Measurements from ENCODE around the gene TPSG1.
"Not testable (repeated sequence)": the region's sequence is repeated elsewhere in the genome, so short reads cannot be mapped to it uniquely, and the experiment has no call there.

Gene TPSG1

DNA sequence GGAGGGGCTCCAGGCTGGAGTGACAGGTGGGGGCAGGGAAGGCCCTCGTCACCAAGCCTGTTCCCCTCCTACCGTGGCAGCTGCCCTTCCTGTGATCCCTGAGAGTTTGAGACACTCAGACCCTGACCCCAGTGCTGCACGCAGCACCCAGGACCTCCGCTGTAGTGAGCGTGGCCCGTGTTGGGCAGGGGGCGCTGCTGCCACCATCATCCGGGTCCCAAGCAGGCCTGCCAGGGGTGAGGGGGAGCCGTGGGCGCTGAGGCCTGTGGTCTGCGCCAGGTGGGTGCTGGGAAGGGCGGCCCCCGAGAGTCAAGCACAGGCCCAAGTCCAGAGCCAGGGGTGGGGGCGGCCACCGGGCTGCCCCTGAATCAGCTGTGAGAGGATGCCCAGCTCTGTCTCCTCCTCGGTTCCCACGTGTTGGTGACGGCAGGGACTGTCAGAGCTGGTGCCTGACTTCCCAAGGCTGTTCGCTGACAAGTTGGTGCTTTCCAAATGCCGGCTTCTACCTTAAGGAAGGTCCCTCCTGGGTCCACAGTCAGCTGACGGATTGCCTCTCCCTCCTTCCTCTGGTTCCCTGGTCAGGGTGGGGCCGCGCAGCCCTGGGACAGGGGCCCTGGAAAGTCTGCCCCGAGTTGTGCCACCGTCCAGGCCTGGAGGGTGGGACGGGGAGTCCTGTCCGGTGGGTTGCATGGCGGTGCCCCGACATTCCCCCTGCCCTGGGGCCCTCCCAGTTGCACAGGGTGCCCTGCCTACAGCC, 31.1 kb downstream of the TPSG1 start:
- no peaks in the 10 kb centered on the region for H3K9me3 ChIP-seq (ENCODE audit: insufficient read depth, low read length)
- peaks cover 9% of the 10 kb centered on the region for H3K36me3 ChIP-seq (ENCODE audit: insufficient read depth, insufficient read length, low read length)
- no peak overlapping the region for H3K4me3 ChIP-seq (ENCODE audit: insufficient read length, low read depth)
- DNase-seq (ENCODE audit: low read depth, low spot score): no peak
- no peaks in the 10 kb centered on the region for H3K27me3 ChIP-seq (ENCODE audit: insufficient read depth, insufficient read length)
- H3K4me1 ChIP-seq (ENCODE audit: insufficient read depth, insufficient read length): peaks cover 28% of the 10 kb centered on the region
- TF ChIP-seq SUZ12 (IDR thresholded peaks at IDR 0.05; ENCODE audit: extremely low read depth, insufficient read depth, insufficient read length) (no peak), YY1 (IDR thresholded peaks at IDR 0.05; ENCODE audit: insufficient read depth, insufficient read length) (no peak)
- H3K9ac ChIP-seq (ENCODE audit: insufficient read length, low read depth): no peak overlapping the region

DNA sequence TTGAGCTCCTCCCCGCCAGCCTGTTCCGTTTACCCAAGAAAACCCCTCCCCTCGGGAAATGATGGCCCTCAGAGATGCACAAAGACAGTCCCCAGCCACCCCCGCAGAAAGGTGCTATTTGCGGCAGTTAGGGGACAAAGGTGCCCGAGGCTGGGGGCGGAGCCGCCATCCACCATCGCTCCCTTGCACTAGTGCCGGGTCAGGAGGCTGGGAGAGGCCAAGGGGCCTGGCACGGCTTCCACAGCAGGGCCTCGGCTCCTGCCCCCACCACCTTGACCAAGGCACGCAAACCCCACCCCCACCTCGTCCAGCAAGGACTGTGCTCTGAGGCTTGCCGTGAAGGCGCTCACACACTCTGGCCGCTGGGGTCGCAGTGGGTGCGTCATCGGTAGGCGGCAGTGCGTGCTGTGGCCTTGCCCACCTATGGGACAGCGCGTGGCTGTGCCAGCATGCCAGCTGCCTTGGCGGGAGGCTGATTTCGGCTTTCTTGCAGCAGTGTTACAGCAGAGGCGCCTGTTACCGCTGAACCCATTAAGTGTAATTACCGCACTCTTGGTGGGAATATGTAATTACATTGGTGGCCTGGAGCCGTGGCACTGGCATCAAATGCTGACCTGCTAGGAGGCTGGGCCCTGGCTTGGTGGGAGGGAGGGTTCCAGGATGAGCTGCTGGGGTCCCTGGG, 31.8 kb downstream of the TPSG1 start:
- no peak for TF ChIP-seq SUZ12 (IDR thresholded peaks at IDR 0.05; ENCODE audit: extremely low read depth, insufficient read depth, insufficient read length)
- no peak for TF ChIP-seq ZNF274 (IDR thresholded peaks at IDR 0.05; ENCODE audit: low read depth, low read length)
- no peak for TF ChIP-seq YY1 (IDR thresholded peaks at IDR 0.05; ENCODE audit: insufficient read depth, insufficient read length)
- no peak for DNase-seq (ENCODE audit: low read depth, low spot score)
- Histone ChIP-seq H3K4me1 (ENCODE audit: insufficient read depth, insufficient read length) (peaks cover 28% of the 10 kb centered on the region), H3K36me3 (ENCODE audit: insufficient read depth, insufficient read length, low read length) (peaks cover 5% of the 10 kb centered on the region), H3K4me3 (ENCODE audit: insufficient read length, low read depth) (no peak overlapping the region), H3K9me3 (ENCODE audit: insufficient read depth, low read length) (no peaks in the 10 kb centered on the region), H3K9ac (ENCODE audit: insufficient read length, low read depth) (peak overlapping the region; percentile 21), H3K27me3 (ENCODE audit: insufficient read depth, insufficient read length) (no peaks in the 10 kb centered on the region)

- Histone ChIP-seq H3K9me3 (ENCODE audit: insufficient read depth, low read length) (no peaks in the 10 kb centered on the region), H3K27me3 (ENCODE audit: insufficient read depth, insufficient read length) (no peaks in the 10 kb centered on the region), H3K36me3 (ENCODE audit: insufficient read depth, insufficient read length, low read length) (peaks cover 5% of the 10 kb centered on the region), H3K4me1 (ENCODE audit: insufficient read depth, insufficient read length) (peaks cover 30% of the 10 kb centered on the region), H3K9ac (ENCODE audit: insufficient read length, low read depth) (peak overlapping the region; percentile 21), H3K4me3 (ENCODE audit: insufficient read length, low read depth) (no peak overlapping the region)
- TF ChIP-seq YY1 (IDR thresholded peaks at IDR 0.05; ENCODE audit: insufficient read depth, insufficient read length) (no peak), ZNF274 (IDR thresholded peaks at IDR 0.05; ENCODE audit: low read depth, low read length) (no peak), SUZ12 (IDR thresholded peaks at IDR 0.05; ENCODE audit: extremely low read depth, insufficient read depth, insufficient read length) (no peak)
- no peak for DNase-seq (ENCODE audit: low read depth, low spot score)
Observed at GRCh38 chr16:1192384-1193073, 32.5 kb downstream of the TPSG1 start.

- H3K36me3 ChIP-seq (ENCODE audit: insufficient read depth, insufficient read length, low read length); H3K9ac ChIP-seq (ENCODE audit: insufficient read length, low read depth); H3K4me3 ChIP-seq (ENCODE audit: insufficient read length, low read depth); H3K27me3 ChIP-seq (ENCODE audit: insufficient read depth, insufficient read length); DNase-seq (ENCODE audit: low read depth, low spot score); H3K9me3 ChIP-seq (ENCODE audit: insufficient read depth, low read length): not testable (repeated sequence)
- peaks cover 34% of the 10 kb centered on the region for H3K4me1 ChIP-seq (ENCODE audit: insufficient read depth, insufficient read length)
Observed at GRCh38 chr16:1190789-1191188, 34.3 kb downstream of the TPSG1 start.

- no peak overlapping the region for H3K9ac ChIP-seq (ENCODE audit: insufficient read length, low read depth)
- peaks cover 8% of the 10 kb centered on the region for H3K36me3 ChIP-seq (ENCODE audit: insufficient read depth, insufficient read length, low read length)
- no peak for DNase-seq (ENCODE audit: low read depth, low spot score)
- H3K4me1 ChIP-seq (ENCODE audit: insufficient read depth, insufficient read length): peaks cover 32% of the 10 kb centered on the region
- H3K4me3 ChIP-seq (ENCODE audit: insufficient read length, low read depth): no peak overlapping the region
- TF ChIP-seq YY1 (IDR thresholded peaks at IDR 0.05; ENCODE audit: insufficient read depth, insufficient read length) (no peak), ZNF274 (IDR thresholded peaks at IDR 0.05; ENCODE audit: low read depth, low read length) (no peak), SUZ12 (IDR thresholded peaks at IDR 0.05; ENCODE audit: extremely low read depth, insufficient read depth, insufficient read length) (no peak)
- no peaks in the 10 kb centered on the region for H3K9me3 ChIP-seq (ENCODE audit: insufficient read depth, low read length)
- H3K27me3 ChIP-seq (ENCODE audit: insufficient read depth, insufficient read length): no peaks in the 10 kb centered on the region
Observed at GRCh38 chr16:1189455-1189854, 35.6 kb downstream of the TPSG1 start.

GRCh38 chr16:1188432-1189189, 36.5 kb downstream of the TPSG1 start:
- H3K36me3 ChIP-seq (ENCODE audit: insufficient read depth, insufficient read length, low read length): peaks cover 14% of the 10 kb centered on the region
- no peaks in the 10 kb centered on the region for H3K9me3 ChIP-seq (ENCODE audit: insufficient read depth, low read length)
- no peak overlapping the region for H3K4me3 ChIP-seq (ENCODE audit: insufficient read length, low read depth)
- no peak overlapping the region for H3K9ac ChIP-seq (ENCODE audit: insufficient read length, low read depth)
- TF ChIP-seq YY1 (IDR thresholded peaks at IDR 0.05; ENCODE audit: insufficient read depth, insufficient read length) (no peak), ZNF274 (IDR thresholded peaks at IDR 0.05; ENCODE audit: low read depth, low read length) (no peak), SUZ12 (IDR thresholded peaks at IDR 0.05; ENCODE audit: extremely low read depth, insufficient read depth, insufficient read length) (no peak)
- peak; percentile 43 for DNase-seq (ENCODE audit: low read depth, low spot score)
- H3K4me1 ChIP-seq (ENCODE audit: insufficient read depth, insufficient read length): peaks cover 32% of the 10 kb centered on the region
- no peaks in the 10 kb centered on the region for H3K27me3 ChIP-seq (ENCODE audit: insufficient read depth, insufficient read length)

GRCh38 chr16:1185460-1186207, 39.4 kb downstream of the TPSG1 start:
- H3K27me3 ChIP-seq (ENCODE audit: insufficient read depth, insufficient read length); DNase-seq (ENCODE audit: low read depth, low spot score); H3K9ac ChIP-seq (ENCODE audit: insufficient read length, low read depth); H3K4me3 ChIP-seq (ENCODE audit: insufficient read length, low read depth); H3K9me3 ChIP-seq (ENCODE audit: insufficient read depth, low read length): not testable (repeated sequence)
- Histone ChIP-seq H3K4me1 (ENCODE audit: insufficient read depth, insufficient read length) (peaks cover 39% of the 10 kb centered on the region), H3K36me3 (ENCODE audit: insufficient read depth, insufficient read length, low read length) (peaks cover 18% of the 10 kb centered on the region)

Data from NT2/D1 (cell line).